HG03060 (cell line): ENCODE data around the gene EHBP1.
"Not testable (repeated sequence)": the region's sequence is repeated elsewhere in the genome, so short reads cannot be mapped to it uniquely, and the experiment has no call there.

ENCODE experiments used
- ATAC-seq: cut with Tn5 transposase; IDR thresholded peaks from one replicate; pipeline ENCODE4 v1.9.1; 2021; ENCODE audit warnings: low read depth, moderate number of reproducible peaks; ENCODE audit not compliant: unreplicated experiment

EHBP1 gene

GRCh38 chr2:63000801-63001200 is 295.3 kb downstream of the EHBP1 start:
- no peak for ATAC-seq

- ATAC-seq, result no peak
Observed at GRCh38 chr2:63001576-63001975, 296.1 kb downstream of the EHBP1 start.

GRCh38 chr2:63003351-63003750 is 297.8 kb downstream of the EHBP1 start:
- no peak for ATAC-seq

GRCh38 chr2:63007813-63008458 is 302.4 kb downstream of the EHBP1 start:
- ATAC-seq, result no peak

DNA sequence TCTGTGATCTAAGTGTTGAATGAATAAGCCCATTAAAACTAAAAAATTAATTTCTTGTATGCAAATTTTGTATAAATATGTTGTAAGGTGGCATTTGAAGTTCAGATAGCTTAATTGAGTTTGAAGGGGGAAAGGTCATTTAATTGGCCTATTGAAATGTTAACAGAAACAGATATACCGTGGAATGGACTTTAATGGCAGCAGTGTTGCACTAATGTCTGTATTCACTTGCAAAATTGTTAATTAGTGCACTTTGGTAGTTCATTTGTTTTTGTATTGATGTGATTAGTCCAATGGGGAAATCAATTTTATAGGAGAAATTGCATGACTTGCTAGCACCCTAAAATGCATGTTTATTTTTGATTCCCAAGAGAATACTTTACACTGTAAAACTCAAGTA is 303.3 kb downstream of the EHBP1 start:
- no peak for ATAC-seq

DNA sequence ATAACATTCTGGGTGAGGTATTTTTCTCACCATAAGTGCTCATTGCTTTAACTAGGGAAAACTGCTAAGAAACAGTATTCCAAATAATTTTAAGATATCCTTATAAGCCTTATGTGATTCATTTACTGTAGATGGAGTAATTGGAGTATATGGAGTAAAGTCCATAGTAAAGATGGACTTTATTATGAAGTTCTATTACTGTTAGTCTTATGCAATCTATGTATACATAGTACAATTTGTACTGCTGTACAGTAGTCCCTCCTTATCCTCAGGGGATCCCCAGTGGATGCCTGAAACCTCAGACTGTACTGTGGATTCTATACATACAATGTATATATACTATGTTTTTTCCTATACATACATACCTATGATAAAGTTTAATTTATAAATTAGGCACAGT is 304.0 kb downstream of the EHBP1 start:
- ATAC-seq, result no peak

- no peak for ATAC-seq
Observed at GRCh38 chr2:63012541-63012940, 307.0 kb downstream of the EHBP1 start.

DNA sequence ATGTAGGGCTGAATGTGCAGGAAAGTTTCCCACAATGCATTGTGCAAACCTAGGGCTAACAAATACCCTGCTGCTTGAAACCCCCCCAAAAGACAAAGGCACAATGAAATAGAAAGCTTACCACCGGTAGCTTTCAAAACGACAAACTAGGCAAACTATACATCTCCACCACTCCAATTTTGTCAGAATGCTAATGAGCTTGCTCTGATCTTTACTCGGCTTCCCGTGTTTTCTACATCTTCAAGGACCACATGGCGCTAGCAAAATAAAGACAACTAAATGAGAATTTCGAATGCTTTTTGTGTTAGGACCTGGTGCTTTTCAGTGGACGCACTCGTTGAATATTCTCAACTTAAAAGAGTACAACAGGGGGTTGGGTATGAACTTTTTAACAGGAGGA is 307.9 kb downstream of the EHBP1 start:
- ATAC-seq, result no peak

DNA sequence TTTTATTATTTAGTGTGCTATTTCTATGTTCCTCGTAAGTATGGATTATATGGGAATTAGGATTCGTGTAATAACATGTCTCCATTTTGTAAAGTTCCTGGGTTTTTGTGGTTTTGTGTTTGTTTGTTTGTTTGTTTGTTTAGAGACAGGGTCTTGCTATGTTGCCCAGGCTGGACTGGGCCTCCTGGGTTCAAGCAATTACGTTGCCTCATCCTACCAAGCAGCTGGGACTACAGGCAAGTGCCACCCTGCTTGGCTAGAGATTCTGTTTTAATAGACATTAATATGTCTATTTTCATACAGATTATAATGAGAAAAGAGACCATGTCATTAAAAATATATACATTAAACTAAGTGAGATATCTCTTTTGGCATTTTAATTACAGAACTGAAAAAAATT is 309.9 kb downstream of the EHBP1 start:
- ATAC-seq, result no peak

DNA sequence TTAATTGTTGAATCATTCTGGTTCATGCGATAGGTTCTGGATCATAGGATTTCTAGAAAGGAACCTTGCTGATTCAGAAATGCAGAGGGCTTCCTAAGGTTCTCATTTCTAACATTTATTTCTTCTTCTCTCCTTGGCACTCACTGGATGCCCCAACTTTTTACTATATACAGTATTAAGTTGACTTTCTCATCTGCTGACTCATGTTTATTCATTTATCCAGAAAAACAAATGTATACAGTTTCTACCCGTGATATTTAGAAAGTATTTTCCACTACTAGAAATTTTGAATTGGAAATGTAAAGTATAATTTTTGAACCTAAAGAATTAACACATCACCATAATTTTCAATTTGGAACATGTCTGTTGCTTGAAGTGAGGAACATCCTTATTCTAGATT is 312.9 kb downstream of the EHBP1 start:
- no peak for ATAC-seq

DNA sequence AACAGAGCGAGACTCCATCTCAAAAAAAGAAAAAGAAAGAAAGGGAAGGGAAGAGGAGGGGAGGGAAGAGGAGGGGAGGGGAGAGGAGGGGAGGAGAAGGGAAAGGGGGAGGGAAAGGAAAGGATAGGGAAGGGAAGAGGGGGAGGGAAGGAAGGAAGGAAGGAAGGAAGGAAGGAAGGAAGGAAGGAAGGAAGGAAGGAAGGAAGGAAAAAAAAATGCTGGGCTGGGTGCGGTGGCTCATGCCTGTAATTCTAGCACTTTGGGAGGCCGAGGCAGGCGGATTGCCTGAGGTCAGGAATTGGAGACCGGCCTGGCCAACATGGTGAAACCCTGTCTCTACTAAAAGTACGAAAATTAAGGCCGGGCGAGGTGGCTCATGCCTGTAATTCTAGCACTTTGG is 314.2 kb downstream of the EHBP1 start:
- not testable (repeated sequence) for ATAC-seq

DNA sequence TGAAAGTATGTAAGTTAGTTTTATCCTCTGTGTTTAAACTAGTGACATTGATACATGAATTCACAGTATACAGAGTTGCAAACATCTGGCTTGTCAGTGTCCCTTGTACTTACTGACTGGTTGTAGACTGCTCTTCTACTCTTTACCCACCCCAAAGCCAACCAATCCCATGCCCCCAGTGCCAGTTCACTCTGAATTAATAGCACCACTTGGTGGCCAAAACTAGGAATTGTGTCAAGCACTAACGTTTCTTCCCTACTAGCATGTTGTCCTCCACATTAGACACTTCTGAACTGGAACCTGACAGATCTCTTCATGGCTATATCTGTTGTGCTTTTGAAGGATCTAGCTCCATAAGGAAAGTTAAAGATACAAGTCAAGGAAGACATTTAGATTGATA is 317.9 kb downstream of the EHBP1 start:
- ATAC-seq, result no peak

GRCh38 chr2:63027220-63027619 is 321.7 kb downstream of the EHBP1 start:
- ATAC-seq, result no peak

- no peak for ATAC-seq
Observed at GRCh38 chr2:63029058-63029457, 323.5 kb downstream of the EHBP1 start.

DNA sequence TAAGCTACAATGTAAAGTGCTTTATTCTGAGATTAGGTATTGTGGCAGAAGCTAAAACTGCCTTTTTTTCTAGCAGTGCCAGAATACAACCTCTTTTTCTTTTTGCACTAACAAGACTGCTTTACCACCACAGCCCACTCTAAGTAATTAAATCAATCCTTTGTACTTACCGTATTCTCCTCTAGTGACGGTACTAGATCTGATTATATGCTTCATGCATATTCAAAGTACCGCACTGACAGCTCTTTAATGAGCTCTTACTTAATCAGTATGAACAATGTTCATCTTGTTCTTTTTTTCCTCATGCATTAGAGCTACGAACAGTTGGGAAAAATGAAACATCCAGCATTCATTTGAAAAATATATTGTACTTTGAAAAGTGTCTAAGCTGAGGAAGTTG is 329.0 kb downstream of the EHBP1 start:
- ATAC-seq, result no peak

DNA sequence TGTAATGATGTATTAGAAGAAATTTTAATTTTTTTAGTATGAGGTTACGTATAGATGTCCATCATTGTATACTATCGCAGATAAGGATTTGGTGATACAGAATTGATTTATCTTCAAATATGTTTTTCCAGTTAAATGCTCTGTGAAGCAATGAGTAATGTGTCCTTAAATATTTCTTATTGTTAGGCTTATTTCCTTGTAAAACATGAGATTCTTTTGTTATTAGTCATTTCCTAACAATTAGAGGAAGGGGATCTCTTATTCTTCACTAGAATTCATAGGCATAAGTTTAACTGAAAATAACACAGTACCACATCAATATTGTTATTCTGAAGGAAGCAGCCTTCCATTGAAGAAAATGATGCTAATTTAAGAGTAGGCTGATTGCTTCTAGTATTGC is 329.7 kb downstream of the EHBP1 start:
- ATAC-seq, result no peak

DNA sequence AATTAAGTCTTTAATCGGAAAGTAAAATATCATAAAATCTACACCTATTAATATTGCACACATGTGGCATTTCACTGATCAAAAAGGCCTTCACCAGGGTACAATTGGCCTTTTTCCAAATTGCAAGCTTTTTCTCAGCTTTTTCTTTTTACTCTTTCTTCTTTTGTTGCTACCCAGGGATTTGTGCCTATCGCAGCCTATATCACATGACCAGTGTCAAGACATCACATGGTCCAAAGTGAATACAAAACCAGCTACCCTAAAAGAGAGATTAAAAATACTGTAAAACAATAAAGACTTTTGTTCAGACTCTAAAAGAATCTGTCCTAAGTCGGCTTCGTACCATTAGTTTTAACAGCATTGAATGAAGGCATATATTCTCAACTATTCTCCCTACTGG is 330.1 kb downstream of the EHBP1 start:
- no peak for ATAC-seq

- ATAC-seq, result no peak
Observed at GRCh38 chr2:63038034-63038433, 332.5 kb downstream of the EHBP1 start.

DNA sequence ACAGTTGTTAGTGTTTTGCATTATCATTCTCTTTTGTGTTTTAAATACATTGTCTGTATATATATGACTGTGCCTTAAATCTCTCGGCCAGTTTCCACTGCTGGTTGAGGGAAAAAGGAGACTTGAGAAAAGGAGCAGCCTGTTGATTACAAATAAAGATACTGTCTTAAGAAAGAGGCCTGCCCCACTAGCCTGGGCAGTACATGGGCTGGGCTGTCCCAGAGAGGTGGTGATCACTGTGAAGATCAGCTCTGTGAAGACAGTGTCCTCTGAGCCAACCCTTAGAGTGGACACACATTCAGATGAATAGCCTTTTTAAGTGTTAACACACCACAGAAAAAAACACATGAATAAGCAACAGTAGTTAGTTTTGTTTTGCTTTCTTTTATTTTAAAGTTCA is 335.1 kb downstream of the EHBP1 start:
- ATAC-seq, result no peak

DNA sequence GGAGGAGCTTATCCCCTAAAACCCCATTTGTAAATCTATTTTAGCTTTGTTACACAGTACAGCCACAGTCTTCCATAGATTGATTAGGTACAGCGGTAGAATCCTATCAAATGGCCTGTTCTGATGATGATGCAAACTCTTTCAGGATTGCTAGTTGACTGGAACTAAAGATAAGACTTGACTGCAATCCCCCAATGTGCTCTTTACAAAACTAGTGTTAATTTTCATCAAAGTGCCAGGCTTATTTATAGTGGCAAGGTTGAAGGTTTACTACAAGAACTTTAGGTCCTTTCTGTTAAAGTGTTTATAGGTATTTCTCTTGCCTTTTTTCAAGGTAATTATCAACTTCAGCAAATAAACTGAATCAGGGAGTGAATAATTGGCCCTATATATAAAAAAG is 336.1 kb downstream of the EHBP1 start:
- ATAC-seq, result no peak

DNA sequence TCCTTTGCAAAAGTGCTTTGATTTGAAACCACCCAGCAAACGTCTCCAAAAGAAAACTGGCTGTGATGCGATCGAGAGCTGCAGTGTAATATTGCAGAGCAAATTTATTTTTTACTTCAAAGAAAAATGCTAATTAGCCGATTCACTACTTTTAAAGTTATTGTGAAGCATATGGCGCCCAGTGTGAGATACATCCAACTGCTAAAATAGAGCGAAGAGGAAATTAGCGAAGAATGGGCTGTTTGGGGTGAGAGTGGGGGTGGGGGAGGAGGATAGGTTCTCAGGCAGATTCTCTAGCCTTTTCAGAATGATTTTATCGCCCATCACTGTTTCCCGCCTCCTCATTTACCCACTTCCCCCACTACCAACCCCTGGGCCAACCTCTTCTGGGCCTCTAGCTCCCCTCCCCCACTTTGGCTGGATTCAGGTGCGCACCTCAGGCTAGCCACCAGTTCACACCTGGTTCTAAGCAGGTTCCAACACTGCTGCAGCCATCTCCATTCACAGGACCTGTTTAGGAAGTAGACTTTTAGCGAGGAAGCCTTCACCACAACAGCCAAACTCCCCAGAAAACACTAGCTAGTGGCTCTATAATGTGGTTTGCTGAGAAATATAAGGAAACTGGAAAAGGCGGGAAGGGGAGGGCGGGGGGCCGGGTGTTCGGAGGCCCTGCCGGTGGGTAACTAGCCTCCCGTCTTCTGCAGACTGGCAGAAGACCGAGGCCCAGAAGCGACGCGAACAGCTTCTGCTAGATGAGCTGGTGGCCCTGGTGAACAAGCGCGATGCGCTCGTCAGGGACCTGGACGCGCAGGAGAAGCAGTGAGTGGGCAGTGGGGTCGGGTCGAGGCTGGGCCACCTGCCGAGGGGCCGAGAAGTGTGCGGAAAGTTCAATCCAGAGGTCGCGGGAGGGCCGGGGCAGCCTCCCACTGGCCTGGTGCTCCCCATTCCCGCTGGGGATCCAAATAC is 339.1 kb downstream of the EHBP1 start:
- ATAC-seq, result no peak

DNA sequence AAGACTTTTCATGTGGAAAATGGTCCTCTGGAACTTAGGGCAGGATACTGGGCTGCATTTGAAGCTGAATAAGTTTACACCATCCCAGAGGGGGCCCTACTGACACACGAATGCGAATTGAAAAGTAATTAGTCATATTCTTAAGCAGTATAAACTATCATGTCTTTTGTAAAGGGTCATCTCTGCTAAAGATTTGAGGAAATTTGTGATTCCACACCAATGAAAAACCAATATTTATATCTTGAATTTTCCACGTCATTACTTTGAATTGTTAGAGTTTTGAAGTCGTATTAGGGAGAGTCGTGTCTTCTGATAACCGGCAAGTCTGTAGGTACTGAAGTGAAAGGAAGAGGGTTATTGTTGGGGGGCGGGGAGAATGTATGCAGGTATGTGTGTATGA is 341.0 kb downstream of the EHBP1 start:
- ATAC-seq, result no peak
